Uterus (tissue), 4 donors: ENCODE data around the gene PIAS1. TPM values are rescaled to one million over a fixed set of nuclear protein-coding genes. Genes with fewer than 3 reads are reported as not detected.
A peak's percentile ranks its signal among the peaks of the same experiment; 100 is the strongest.

ENCODE experiments used
- DNase-seq, 2 donors: peaks; one replicate each; pipeline ENCODE4 v3.0.0-alpha.2; 2019 to 2020
- H3K27ac ChIP-seq, 2 donors: fragments of 200-600 bp; sonication (generic); 1 replicate in 1 of 2; 2 replicates in 1 of 2; pipeline ENCODE4 v1.5.1; 2016 to 2018
- H3K27me3 ChIP-seq, 2 donors: fragments of 200-600 bp; sonication (generic); one replicate each; pipeline ENCODE4 v1.5.1; 2018 to 2019; ENCODE audit warnings: control low read depth in 1 of 2
- H3K36me3 ChIP-seq, 2 donors: fragments of 200-600 bp; sonication (generic); one replicate each; pipeline ENCODE4 v1.5.1; 2019; ENCODE audit warnings: control low read depth in 1 of 2
- H3K4me1 ChIP-seq, 2 donors: fragments of 200-600 bp; sonication (generic); one replicate each; pipeline ENCODE4 v1.5.1; 2018 to 2019; ENCODE audit warnings: control low read depth in 1 of 2
- H3K4me3 ChIP-seq, 2 donors: fragments of 200-600 bp; sonication (generic); 1 replicate in 1 of 2; 2 replicates in 1 of 2; pipeline ENCODE4 v1.5.1; 2018 to 2019; ENCODE audit warnings: mild to moderate bottlenecking in 1 of 2
- H3K9me3 ChIP-seq, 2 donors: fragments of 200-600 bp; sonication (generic); one replicate each; pipeline ENCODE4 v1.5.1; 2019; ENCODE audit warnings: control low read depth in 1 of 2
- CTCF ChIP-seq, 4 experiments: fragments of 200-600 bp in 2 of 4; fragments of 450-650 bp in 2 of 4; sonication (generic) in 2 of 4; IDR thresholded peaks; one replicate each; pipeline ENCODE4 v1.5.1; 2016 to 2019; ENCODE audit warnings: antibody characterized with exemption in 4 of 4, mild to moderate bottlenecking in 2 of 4, moderate library complexity in 1 of 4
- POLR2A ChIP-seq, 2 donors: fragments of 450-650 bp; IDR thresholded peaks; one replicate each; pipeline ENCODE4 v1.6.1; 2016; ENCODE audit warnings: antibody characterized with exemption in 2 of 2, mild to moderate bottlenecking in 1 of 2, moderate library complexity in 1 of 2
- intact Hi-C: fragments of 100-400 bp; cut with DNase I; formaldehyde crosslinking; loops from one replicate; pipeline ENCODE4 v1.15.1; 2023; ENCODE audit warnings: low total_unique reads
- total RNA-seq, 4 donors: library from RNA; depleted of rRNA in 3 of 4; stranded (reverse); fragments of >200 nt in 3 of 4; gene quantifications; one replicate each; pipeline versions ENCODE4 v1.1.0 to v1.2.4, GENCODE V29; 2014 to 2023
- donor health status: DM: yes; HTN: yes; CAD: no.

Gene PIAS1
- total RNA-seq, 4 donors from 2014 or later = 19.1 to 171 (median 95.9) TPM

DNA sequence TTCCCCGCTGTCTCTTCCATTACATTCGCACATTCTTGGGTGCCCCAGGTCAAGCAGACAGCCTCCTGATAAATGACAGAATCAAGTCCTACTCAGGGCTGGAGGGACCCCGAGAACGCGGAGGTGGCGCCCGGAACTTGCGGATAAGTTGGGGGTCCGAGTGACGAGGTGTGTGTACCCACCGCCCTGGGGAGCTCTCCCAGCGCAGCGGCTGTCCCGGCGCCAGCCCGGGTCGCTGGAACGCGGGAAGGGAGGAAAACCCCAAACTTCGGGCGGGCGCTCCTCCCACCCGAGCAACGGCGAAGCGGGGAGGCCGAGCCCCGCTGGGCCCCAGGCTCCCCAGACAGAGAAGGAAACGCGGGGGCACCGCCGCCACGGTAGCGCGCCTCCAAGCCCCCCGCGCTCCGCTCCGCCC is 174.9 kb downstream of the PIAS1 start:
- peak in 1 of 2 donors; percentile 25 for DNase-seq
- H3K9me3 ChIP-seq = no peaks in the 10 kb centered on the region
- intact Hi-C loops = no loop called here
- H3K27me3 ChIP-seq = no peaks in the 10 kb centered on the region
- peak overlapping the region; percentile 74 to 90 for H3K4me3 ChIP-seq
- peak overlapping the region; percentile 71 to 86 for H3K27ac ChIP-seq
- peaks cover 0 to 5% of the 10 kb centered on the region in 2 donors for H3K4me1 ChIP-seq
- no peaks in the 10 kb centered on the region for H3K36me3 ChIP-seq
- TF ChIP-seq CTCF (IDR thresholded peaks at IDR 0.05) = no peak
- no peak for TF ChIP-seq POLR2A (IDR thresholded peaks at IDR 0.05)

- H3K4me1 ChIP-seq = peaks cover 0 to 5% of the 10 kb centered on the region in 2 donors
- peak within 1 kb of the TSS; percentile 74 to 90 for H3K4me3 ChIP-seq
- no peaks in the 10 kb centered on the region for H3K9me3 ChIP-seq
- H3K27ac ChIP-seq = peak within 1 kb of the TSS; percentile 71 to 86
- TF ChIP-seq CTCF (IDR thresholded peaks at IDR 0.05) (peak in 1 of 4 experiments; percentile 18), POLR2A (IDR thresholded peaks at IDR 0.05) (peak in 1 of 2 donors; percentile 58)
- intact Hi-C loops = no loop called here
- no peaks in the 10 kb centered on the region for H3K27me3 ChIP-seq
- peak; percentile 77 to 80 for DNase-seq
- no peaks in the 10 kb centered on the region for H3K36me3 ChIP-seq
Observed at GRCh38 chr15:68229386-68230156, 175.5 kb downstream of the PIAS1 start, which contains the start of gene CLN6. TSS of gene CLN6 (minus strand) at chr15:68229728. CDS start at chr15:68229584, 144 bp downstream.

DNA sequence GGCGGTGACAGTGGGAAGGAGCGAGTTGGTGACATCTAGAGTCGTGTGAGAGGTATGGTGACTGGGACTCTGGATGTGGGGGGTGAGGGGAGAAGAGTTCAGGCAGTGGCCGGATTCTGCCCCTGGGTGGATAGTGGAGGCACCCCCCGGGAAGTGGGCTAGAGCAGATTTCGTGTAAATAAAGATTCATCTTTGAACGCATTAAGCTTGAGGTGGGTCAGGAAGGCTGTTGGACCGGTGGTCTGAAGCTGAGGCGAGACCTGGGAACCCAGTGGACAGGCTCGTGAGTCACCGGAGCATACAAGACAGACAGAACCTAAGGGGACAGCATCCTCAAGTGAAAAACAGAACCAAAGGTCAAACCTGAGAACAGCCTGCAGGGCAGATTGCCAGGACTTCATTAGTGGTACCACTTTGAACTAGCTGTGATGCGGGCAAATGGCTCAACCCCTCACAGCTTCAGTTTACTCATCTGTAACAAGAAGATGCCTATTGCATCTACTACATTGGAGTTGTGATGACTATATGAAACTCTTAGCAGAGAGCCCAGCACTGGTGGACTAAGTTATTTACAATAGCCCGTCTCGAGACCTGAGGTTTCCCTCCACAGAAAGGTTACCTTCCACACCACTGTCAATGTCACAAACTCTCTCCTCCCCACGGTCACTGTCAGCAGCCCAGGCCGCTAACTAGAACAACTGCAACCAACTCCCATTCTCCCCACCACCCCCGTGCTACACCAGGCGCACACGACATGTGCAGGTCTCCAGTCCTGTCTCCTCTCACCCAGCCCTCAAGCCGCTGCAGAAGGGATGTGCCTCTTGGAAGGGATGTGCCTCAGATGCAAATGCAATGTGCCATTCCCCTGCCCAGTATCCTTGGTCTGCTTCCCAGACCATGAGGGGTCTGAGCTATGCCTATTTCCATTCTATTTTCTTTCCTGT is 176.3 kb downstream of the PIAS1 start:
- intact Hi-C loops = no loop called here
- H3K27ac ChIP-seq = peak overlapping the region; percentile 71 to 86
- H3K4me1 ChIP-seq = peaks cover 0 to 5% of the 10 kb centered on the region in 2 donors
- peak overlapping the region; percentile 74 to 90 for H3K4me3 ChIP-seq
- H3K36me3 ChIP-seq = no peaks in the 10 kb centered on the region
- DNase-seq = peak in 1 of 2 donors; percentile 53
- no peaks in the 10 kb centered on the region for H3K27me3 ChIP-seq
- H3K9me3 ChIP-seq = no peaks in the 10 kb centered on the region
- TF ChIP-seq CTCF (IDR thresholded peaks at IDR 0.05) (no peak), POLR2A (IDR thresholded peaks at IDR 0.05) (no peak)

DNA sequence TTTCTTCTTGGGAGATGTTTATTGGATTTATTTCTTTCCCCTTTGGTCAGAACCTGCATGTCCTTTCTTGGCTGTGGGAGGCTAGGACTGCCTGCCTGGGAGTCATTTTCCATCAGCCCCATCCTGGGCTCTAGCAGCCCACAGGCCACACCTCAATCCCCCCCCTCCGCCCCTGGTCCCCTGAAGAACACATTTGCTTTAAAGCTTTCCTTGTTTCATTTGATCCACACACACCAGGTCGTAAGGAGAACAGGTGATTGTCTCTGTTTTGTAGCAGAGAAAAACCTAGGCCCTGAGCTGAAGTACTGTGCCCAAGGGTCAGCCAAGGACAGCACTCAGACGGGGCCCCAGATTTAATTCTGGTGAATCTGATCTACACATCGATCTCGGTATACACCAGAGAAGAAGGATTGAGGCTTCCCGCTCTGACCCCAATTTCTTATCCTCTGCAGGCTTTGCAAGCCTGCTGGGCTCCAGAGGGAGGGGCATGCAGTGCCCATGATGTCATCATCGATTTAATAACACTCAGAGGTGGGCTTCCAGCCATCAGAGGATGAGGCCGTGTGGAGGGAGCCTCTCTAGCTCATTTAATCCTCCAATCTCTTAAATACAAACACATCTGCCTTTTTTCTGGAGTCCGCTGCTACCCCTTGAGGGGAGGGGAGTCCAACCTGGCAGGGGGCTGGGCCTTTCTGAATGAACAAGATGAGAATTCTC is 177.1 kb downstream of the PIAS1 start:
- intact Hi-C loops = no loop called here
- Histone ChIP-seq H3K36me3 (no peaks in the 10 kb centered on the region), H3K27me3 (no peaks in the 10 kb centered on the region), H3K27ac (peak overlapping the region in 1 of 2 donors; percentile 15), H3K4me1 (peaks cover 0 to 5% of the 10 kb centered on the region in 2 donors), H3K9me3 (no peaks in the 10 kb centered on the region), H3K4me3 (no peak overlapping the region)
- TF ChIP-seq POLR2A (IDR thresholded peaks at IDR 0.05) = no peak
- TF ChIP-seq CTCF (IDR thresholded peaks at IDR 0.05) = no peak
- no peak for DNase-seq
